ENCODE results near the gene TMEM151B.
"Not testable (repeated sequence)": the region's sequence is repeated elsewhere in the genome, so short reads cannot be mapped to it uniquely, and the experiment has no call there.

Gene TMEM151B

GRCh38 chr6:44269921-44270525, at the start of gene TMEM151B:
TSS of gene TMEM151B (plus strand) at chr6:44270450. CDS start at chr6:44270743, 293 bp downstream.
- DNase-seq (ENCODE audit: low read depth in 3 of 3), result no peak

GRCh38 chr6:44220913-44221290, 49.3 kb upstream of the TMEM151B start:
- DNase-seq (ENCODE audit: low read depth in 3 of 3), result no peak

- peak in 2 of 3 experiments; percentile 29 to 75 for DNase-seq (ENCODE audit: low read depth in 3 of 3)
Observed at GRCh38 chr6:44221291-44221960, 48.8 kb upstream of the TMEM151B start.

- DNase-seq (ENCODE audit: low read depth in 3 of 3), result no peak
Observed at GRCh38 chr6:44221961-44222335, 48.3 kb upstream of the TMEM151B start.

- no peak for DNase-seq (ENCODE audit: low read depth in 3 of 3)
Observed at GRCh38 chr6:44222486-44223318, 47.5 kb upstream of the TMEM151B start.

- DNase-seq (ENCODE audit: low read depth in 3 of 3), result peak; percentile 69 to 89 (median 74)
Observed at GRCh38 chr6:44223319-44224028, 46.8 kb upstream of the TMEM151B start, which contains the start of gene SLC29A1. TSS of gene SLC29A1 (plus strand) at chr6:44223595. CDS start at chr6:44227314, 3,719 bp downstream.

- DNase-seq (ENCODE audit: low read depth in 3 of 3), result no peak
Observed at GRCh38 chr6:44224029-44224964, 46.0 kb upstream of the TMEM151B start.

- no peak for DNase-seq (ENCODE audit: low read depth in 3 of 3)
Observed at GRCh38 chr6:44224965-44225305, 45.3 kb upstream of the TMEM151B start.

- no peak for DNase-seq (ENCODE audit: low read depth in 3 of 3)
Observed at GRCh38 chr6:44225579-44226325, 44.5 kb upstream of the TMEM151B start.

- DNase-seq (ENCODE audit: low read depth in 3 of 3), result no peak
Observed at GRCh38 chr6:44226368-44227147, 43.7 kb upstream of the TMEM151B start.

- no peak for DNase-seq (ENCODE audit: low read depth in 3 of 3)
Observed at GRCh38 chr6:44227148-44227793, 43.0 kb upstream of the TMEM151B start.

GRCh38 chr6:44228031-44228430, 42.2 kb upstream of the TMEM151B start:
- no peak for DNase-seq (ENCODE audit: low read depth in 3 of 3)

- DNase-seq (ENCODE audit: low read depth in 3 of 3), result no peak
Observed at GRCh38 chr6:44228433-44228832, 41.8 kb upstream of the TMEM151B start.

GRCh38 chr6:44228836-44229235, 41.4 kb upstream of the TMEM151B start:
- no peak for DNase-seq (ENCODE audit: low read depth in 3 of 3)

- no peak for DNase-seq (ENCODE audit: low read depth in 3 of 3)
Observed at GRCh38 chr6:44229376-44230033, 40.7 kb upstream of the TMEM151B start.

- DNase-seq (ENCODE audit: low read depth in 3 of 3), result no peak
Observed at GRCh38 chr6:44230034-44230675, 40.1 kb upstream of the TMEM151B start.

GRCh38 chr6:44231426-44231825, 38.8 kb upstream of the TMEM151B start:
- not testable (repeated sequence) for DNase-seq (ENCODE audit: low read depth in 3 of 3)
